ENCODE measurements around the gene TULP4.
"Not testable (repeated sequence)": the region's sequence is repeated elsewhere in the genome, so short reads cannot be mapped to it uniquely, and the experiment has no call there.

Gene TULP4

DNA sequence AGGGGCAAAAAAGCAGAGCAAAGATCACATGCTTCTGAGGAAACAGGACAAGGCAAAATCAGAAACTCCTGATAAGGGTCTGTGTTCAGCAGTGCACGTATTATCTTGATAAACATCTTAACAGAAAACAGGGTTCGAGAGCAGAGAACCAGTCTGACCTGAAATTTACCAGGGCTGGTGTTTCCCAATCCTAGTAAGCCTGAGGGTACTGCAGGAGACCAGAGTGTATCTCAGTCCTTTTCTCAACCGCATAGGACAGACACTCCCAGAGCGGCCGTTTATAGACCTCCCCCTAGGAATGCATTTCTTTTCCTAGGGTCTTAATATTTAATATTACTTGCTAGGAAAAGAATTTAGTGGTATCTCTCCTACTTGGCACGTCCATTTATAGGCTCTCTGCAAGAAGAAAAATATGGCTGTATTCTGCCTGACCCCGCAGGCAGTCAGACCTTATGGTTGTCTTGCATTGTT lies 15.4 kb upstream of the TULP4 start:
- DNase-seq: not testable (repeated sequence)

DNA sequence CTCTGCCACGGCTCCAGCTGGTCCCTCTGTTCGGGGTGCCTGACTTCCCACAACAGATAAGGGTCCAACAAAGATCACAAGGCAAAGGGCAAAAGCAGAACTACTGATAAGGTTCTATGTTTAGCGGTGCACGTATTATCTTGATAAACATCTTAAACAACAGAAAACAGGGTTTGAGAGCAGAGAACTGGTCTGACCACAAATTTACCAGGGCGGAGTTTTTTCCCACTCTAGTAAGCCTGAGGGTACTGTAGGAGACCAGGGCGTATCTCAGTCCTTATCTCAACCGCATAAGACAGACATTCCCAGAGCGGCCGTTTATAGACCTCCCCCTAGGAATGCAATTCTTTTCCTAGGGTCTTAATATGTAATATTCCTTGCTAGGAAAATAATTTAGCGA lies 14.6 kb upstream of the TULP4 start:
- DNase-seq: not testable (repeated sequence)

DNA sequence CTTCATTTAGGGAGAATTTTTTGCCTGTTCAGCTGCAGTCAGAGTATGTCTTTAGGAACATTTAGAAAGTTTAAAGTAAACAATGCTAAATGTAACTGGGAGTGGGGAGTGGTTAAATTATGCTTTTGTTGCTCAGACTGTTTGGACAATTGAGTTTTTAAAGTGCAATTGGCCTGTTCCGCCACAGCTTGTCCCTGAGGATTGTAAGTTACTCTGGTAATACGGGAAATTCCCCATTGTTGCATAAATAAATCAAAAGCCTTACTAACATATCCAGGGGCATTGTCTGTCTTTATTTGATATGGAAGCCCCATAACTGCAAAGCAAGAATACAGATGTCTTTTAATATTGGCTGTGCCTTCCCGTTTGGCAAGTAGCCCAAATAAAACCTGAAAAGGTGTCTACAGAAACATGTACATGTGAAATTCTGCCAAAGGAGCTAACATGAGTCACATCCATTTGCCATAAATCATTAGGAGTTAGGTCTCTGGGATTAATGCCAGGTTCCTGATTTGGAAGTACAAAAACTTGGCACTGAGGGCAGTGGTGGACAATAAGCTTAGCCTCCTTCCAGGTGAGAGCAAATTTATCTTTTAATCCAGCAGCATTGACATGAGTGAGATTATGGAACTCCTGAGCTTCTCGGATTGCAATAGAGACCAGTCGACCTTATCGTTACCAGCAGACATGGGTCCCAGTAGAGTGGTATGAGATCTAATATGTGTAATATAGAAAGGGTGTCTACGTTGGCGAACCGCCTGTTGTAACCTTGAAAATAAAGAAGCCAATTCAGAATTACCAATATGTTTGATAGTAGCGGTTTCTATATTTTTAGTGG lies 11.7 kb upstream of the TULP4 start:
- not testable (repeated sequence) for DNase-seq

DNA sequence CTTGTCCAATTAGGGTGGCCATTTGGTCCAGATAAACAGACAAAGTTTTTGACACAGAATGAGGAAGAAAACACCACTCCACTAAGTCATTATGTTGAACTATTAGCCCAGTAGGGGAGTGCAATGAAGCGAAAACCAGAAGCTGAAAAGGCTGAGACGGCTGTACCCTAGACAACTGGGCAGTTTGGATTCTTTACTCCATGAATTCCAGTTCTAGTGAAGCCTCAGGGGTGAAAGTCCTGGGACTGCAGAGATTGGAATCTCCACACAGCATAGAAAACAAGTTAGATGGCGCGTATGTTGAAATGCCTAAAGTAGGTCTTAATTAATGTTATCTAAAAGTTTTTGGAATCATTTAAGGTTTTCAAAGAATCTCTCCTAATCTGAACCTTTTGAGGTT lies 10.7 kb upstream of the TULP4 start:
- not testable (repeated sequence) for DNase-seq

DNA sequence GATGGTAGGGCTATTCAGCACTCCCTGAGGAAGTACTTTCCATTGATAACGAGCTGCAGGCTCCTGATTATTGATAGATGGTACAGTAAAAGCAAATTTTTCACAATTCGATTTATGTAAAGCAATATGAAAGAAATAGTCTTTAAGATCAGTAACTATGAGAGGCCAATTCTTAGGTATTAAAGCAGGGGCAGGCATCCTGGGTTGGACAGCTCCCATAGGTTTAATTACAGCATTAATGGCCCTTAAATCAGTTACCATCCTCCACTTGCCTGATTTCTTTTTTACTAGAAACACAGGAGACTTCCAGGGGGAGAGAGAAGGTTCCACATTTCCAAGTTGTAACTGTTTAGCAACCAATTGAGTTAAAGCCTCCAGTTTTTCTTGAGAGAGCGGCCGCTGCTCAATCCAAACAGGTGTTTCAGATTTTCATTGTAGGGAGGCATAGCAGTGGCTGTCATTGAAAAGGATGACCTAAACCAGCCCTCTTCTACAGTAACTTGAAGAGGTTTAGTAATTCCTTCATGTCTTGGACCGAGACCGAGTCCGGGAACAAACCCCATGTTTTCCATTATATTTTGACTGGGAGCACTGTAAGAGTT lies 10.0 kb upstream of the TULP4 start:
- DNase-seq: not testable (repeated sequence)

DNA sequence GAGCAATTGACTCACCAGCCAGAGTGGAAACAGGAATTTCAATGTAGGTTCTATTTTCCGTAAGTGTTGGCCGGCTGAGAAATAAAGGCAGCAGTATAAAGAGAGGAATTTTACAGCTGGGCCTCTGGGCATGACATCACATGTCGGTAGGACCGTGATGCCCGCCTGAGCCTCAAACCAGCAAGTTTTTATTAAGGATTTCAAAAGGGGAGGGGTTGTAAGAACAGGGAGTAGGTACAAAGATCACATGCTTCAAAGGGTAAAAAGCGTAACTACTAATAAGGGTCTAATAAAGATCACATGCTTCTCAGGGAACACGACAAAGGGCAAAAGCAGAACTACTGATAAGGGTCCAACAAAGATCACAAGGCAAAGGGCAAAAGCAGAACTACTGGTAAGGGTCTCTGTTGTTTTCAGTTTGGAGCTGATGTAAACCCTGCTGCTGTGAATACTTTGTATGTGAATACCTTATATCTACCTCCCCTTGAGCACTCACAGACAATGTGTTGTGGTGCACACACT lies 9.0 kb upstream of the TULP4 start:
- no peak for DNase-seq

DNA sequence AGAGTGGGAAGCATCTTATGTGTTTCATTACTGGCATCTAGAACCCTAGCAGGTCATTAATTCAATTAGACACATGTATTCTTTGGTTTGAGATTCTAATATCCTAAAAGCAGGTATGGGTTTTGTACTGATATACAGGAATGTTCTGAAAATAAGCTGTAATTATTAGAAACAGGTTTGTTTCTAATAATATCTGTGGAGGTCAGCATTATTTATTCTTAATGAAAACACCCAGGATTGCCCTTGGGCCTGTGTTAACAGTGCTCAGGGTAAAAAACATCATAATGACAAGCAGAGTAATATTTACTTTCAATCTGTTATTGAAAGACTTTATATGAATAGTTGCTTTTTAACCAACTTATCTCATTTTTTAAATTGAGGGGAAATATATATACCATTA lies 8.0 kb upstream of the TULP4 start:
- DNase-seq: no peak

DNA sequence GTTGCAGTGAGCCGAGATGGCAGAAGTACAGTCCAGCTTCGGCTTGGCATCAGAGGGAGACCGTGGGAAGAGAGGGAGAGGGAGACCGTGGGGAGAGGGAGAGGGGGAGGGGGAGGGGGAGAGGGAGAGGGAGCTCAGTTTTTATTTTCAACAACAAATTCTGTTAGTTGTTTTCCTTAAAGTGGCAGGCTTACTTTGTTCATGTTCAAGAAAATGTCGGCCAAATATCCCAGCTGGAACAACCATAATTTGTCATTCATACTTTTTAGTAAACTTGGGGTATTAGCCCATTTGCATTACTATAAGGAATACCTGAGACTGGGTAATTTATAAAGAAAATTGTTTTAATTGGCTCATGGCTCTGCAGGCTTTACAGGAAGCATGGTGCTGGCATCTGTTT lies 2.5 kb upstream of the TULP4 start:
- DNase-seq: no peak

DNA sequence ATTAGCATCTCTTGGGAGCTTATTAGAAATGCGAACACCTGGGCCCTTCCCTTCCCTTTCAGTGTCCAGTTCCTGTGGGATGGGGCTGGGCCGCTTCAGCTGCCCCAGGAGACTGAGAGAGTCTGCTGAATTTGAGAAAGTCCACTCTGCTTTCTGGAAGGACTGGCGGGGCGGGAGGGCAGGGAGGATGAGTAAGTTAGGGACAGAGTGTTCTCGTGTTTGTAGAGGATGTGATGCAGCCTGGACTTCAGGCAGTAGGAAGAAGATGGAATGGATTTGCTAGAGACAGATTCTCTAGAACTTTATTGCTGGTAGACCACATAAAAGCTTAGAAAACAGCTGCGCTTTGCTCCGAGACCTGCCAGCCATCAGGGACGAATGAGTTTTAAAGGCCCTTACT lies 1.1 kb upstream of the TULP4 start:
- DNase-seq: no peak

DNA sequence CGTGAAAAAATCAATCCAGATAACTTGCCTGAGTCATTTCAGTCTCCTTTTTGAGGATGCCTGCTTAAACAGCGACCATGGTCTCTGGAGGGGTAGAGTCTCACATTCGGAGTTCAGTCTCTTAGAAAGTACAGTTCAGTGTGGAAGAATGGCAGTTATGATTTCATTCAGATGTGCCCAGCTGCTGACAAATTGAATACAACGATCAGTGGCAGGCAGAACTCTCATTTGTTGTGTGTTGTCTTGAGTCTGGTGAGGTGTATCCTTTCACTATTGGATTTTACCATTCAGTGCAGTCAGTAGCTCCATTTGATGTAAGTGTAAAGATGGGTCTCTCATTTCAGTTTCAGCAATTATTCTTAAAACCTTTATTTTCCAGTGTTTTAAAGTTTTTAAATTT lies 639 bp upstream of the TULP4 start:
- no peak for DNase-seq

DNA sequence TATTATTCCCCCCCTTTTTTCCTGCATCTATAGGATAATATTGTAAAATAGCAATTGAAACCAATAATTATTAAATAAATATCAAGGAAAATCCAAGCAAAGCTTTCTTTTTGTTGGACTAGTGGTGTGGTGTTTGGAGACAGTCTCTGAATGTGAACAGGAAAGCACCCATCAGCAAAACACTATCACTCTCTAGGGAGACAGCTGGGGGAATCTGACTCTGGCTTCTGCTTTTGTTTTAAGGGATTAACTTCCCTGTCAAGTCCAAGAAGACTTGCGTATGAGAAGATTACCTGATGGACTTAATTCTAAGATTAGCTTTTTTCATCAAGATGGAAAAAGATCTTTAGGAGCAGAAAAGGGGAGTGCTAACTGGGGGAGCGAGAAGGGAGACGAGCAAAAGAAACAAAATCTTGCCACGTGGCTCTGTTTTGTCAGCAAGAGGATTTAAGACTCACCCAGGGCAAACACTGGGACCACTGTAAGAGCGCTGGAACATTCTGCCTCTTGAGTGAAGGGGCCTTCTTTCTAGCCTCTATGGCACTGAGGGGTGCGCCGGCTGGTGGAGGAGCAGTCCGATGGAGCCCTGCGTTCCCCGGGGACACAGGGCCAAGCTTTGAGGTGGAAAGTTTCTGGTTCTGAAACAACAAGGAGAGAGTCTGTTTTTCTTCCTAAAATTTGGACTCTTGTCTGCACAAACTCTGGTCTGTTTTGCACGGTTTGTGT lies 570 bp downstream of the TULP4 start:
- no peak for DNase-seq

DNA sequence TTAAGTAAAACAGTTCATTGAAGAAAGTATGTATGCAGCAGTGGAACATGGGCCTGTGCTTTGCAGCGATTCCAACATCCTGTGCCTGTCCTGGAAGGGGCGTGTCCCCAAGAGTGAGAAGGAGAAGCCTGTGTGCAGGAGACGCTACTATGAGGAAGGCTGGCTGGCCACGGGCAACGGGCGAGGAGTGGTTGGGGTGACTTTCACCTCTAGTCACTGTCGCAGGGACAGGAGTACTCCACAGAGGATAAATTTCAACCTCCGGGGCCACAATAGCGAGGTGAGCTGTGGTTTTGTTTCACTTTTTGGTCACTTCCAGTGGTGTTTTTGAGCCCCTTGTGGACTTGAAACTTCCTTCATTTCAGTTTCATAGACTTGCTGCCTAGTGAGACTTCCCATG lies 1.7 kb downstream of the TULP4 start:
- DNase-seq: no peak

DNA sequence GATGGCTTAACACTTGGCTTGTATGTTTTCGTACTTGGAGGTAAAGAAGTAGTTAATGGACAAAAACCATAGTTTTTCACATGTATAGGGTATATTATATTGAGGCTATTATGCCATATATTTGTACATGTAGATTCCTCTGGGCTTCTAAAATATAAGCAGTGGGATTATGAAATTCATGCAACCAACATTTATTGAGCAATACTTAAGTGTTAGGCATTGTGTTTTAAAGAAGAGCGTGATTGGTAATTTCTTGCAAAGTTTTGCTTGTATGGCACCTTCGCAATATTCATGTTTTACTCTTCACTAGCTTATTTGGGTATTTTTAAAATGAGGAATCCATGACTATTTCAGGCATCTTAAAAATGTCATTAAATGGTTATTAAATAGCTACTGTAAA lies 2.5 kb downstream of the TULP4 start:
- DNase-seq: no peak

DNA sequence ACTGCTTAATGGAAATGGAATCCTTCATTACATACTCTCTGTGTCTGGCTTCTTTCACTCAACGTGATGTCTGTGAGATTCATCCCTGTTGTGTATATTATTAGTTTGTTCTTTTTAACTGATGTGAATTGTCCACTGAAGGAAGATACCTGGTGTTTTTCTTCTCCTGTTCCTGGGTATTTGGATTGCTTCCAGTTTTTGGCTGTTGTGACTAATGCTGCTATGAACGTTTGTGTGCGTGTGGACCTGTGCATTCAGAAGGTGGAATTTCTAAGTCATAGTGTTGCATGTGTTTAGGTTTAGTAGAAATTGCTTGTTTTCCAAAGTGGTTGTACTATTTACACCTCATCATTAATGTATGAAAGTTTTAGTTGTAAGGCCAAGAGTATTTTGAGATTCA lies 3.8 kb downstream of the TULP4 start:
- DNase-seq: no peak

DNA sequence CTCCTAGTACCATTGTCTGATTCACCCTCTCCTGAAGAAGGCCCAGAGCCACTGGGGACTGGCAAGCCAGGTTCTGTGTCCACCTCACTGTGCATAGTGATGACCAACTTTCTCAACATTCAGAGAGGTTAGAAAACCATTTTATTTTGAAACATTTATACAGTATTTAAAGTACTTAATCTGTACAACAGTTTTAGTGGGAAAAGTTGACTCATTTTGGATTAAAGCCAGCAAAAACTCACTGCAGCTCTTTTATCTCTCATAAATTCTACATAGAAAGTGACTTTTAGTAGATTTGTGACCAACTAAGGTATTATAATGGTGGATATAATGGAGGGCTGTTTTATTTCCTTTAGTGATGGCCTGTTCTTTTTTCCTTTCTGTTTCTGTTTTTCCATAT lies 9.7 kb downstream of the TULP4 start:
- no peak for DNase-seq

DNA sequence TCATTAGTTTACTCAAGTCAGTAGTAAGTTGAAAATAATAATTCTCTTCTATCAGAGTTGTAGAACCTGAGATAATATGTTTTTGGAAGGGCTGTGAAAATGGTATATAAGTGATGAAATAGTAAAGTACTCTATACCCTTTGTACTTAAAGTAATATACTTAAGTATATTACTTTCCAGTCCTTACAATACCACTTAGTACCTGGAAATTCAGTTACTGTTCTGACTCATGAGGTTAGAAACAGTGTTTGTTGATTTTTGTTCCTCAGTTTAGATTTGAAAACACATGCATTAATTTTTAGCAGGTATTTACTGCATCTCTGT lies 10.1 kb downstream of the TULP4 start:
- DNase-seq: no peak

DNA sequence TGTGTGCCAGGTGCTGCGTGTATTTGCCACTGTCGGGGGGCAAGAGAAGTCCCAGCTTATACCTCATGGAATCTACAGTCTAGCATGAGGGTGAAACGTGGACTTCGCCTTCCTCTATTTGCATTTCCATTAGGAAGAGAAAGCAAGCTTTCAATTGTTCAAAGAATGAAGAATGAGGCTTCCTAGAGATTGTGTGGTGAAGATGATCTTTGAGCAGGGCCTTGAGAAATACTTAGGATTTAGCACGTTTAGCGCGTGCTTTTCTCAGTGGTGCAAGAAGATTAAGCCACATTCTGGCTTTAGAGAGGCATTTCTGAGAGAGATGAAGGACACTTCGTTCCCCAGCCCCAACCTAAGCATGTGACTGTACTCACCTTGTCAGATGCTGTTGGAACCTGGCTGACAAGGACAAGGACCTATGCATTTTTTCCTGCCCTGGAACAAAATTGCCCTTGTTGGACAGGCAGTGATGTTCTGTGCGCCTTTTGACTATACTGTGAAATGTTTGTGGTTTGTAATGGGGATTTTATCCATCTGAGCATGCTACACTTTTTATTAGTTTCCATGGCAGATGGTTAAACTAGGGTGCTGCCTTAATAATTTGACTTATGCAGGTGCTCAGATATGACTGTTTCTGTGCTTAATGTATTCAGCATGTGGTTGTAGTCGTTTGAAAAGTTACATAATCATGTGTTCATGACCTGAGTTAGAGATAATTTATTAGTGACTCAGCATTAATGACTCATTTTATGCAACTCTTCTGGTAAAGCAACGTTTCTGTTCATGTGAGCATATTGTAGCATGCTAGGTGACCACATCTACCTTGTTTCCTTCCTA lies 10.7 kb downstream of the TULP4 start:
- DNase-seq: no peak

DNA sequence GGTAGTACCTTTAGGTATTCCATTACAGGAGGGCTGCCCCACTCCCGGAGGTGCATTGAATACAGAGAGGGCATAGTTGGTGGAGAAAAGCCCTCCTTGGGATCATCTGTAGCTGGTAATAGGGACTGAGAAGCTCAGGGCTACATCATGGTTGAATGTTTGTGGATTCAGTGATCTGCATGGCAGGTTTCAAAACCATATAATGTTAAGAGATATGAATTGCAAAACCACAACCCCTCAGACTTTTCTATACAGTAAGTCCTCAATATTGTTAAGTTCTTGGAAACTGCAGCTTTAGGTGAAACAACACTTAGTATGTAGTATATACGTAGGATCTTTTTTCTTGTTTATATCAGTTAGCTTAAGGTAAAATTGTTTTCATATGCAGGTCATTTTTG lies 11.3 kb downstream of the TULP4 start:
- DNase-seq: no peak

DNA sequence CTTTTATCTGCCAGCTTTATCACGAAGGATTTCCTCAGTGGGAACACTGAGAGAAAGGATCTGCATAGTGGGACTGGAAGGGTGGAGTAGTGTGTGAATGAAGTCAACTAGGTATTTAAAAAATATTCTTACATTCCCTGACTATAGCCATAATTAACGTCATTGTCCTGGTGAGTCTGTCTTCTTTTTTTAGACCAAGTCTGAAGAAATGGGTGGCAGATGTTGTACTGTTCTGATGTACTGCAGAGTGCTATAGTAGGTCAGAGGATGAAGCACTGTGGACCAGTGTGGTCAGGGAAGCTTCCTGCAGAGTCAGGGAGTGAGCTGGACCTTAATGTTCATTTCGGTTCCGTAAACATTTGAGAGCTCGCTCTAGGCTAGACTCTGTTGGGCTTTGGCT lies 11.9 kb downstream of the TULP4 start:
- no peak for DNase-seq

DNA sequence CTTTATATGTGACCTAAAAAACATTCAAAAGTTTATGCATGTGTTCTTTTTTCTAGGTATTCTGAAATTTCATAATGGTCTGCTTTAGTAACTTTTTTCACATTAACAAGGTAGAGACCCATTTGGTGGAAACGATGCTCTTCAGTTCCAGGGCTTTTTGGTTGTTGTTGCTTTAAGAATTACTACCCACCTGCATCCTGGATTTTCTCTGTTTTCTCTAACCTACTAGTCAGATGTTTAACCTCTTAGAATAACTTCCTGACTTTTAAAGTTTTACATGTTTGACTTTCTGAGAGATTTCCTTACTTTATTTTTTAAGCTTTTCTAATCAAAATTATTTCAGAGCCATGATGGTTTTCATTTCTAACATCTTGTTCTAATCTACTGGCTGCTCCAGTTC lies 14.9 kb downstream of the TULP4 start:
- no peak for DNase-seq

DNA sequence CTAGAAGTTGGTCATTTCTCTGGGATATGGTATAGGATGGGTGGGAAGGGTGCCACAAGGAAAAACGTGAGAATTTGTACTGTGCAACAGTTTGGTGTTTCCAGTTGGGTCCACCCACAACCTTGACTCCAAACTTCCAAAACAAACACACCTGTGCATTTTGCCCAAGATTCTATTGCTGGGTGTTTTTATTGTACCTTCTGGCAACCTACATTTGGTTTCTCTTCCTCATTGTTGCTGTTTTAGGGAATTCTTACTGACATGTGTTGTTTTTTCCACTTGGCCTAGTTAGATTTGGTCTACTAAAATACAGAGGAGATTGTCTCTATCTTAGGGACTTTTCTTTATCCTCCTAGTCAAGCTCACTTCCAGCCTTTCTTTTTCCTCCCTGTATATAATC lies 16.7 kb downstream of the TULP4 start:
- no peak for DNase-seq

DNA sequence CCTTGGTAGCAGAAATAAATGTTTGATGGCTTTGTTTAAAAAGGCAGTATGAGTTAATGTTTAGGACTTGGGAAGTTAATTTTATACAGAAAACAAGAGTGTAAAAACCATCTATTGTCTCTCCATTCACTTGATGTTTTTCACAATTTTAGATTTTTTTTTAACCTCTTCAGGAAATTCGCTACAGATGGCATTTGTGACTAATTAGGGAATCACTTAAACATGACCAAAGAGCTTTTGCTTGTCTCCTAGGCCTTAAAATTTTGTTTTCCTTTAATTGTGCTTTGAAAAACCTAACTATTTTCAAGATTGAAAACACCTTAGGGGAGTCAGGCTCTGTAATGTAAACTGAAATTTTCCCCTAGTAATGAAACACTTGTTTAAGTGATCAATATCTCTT lies 17.3 kb downstream of the TULP4 start:
- DNase-seq: no peak

DNA sequence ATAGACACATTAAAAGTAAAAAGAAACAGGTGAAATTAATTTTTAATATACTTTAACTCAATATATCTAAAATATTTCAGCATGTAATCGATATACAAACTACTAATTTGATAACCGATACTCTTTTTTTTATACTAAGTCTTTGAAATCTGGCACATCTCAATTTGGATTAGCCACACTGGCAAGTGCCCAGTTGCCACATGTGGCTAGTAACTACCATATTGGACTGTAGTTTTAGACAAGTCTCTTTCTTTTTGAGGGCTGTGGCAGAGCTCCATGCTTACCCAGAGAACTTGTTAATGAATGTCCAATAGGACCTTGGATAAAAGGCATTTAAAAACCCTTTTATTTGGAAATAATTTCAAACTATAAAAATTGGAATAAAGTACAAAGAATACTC lies 17.8 kb downstream of the TULP4 start:
- no peak for DNase-seq
